Activated CD8-positive, alpha-beta memory T cell treated with anti-CD3 and anti-CD28 coated beads for 24 hours (primary cell): ENCODE results near the gene INCENP.

Experiments used
- DNase-seq: peaks from one replicate; pipeline ENCODE4 v3.0.0-alpha.2; 2020

INCENP gene

GRCh38 chr11:62123669-62124185 is at the start of gene INCENP:
TSS of gene INCENP (plus strand) at chr11:62124011. CDS start at chr11:62128162, 4,151 bp downstream.
- DNase-seq = peak; percentile 96

- no peak for DNase-seq
Measured at GRCh38 chr11:62075438-62075837, 48.4 kb upstream of the INCENP start.

GRCh38 chr11:62077132-62077531 is 46.7 kb upstream of the INCENP start:
- DNase-seq = no peak

GRCh38 chr11:62081378-62082291 is 42.2 kb upstream of the INCENP start:
- DNase-seq = peak; percentile 90

GRCh38 chr11:62082292-62082657 is 41.5 kb upstream of the INCENP start:
- DNase-seq = no peak

GRCh38 chr11:62084801-62085200 is 39.0 kb upstream of the INCENP start:
- peak; percentile 4 for DNase-seq

- DNase-seq = no peak
Measured at GRCh38 chr11:62087694-62088093, 36.1 kb upstream of the INCENP start.

- no peak for DNase-seq
Measured at GRCh38 chr11:62088331-62088933, 35.4 kb upstream of the INCENP start.

- no peak for DNase-seq
Measured at GRCh38 chr11:62103141-62103540, 20.7 kb upstream of the INCENP start.

GRCh38 chr11:62103986-62104385 is 19.8 kb upstream of the INCENP start:
- no peak for DNase-seq

GRCh38 chr11:62104816-62105653 is 18.8 kb upstream of the INCENP start:
- no peak for DNase-seq

GRCh38 chr11:62105667-62106191 is 18.1 kb upstream of the INCENP start:
- no peak for DNase-seq

- peak; percentile 63 for DNase-seq
Measured at GRCh38 chr11:62108017-62108750, 15.6 kb upstream of the INCENP start.

GRCh38 chr11:62108971-62109404 is 14.8 kb upstream of the INCENP start:
- no peak for DNase-seq

- DNase-seq = no peak
Measured at GRCh38 chr11:62115085-62115694, 8.6 kb upstream of the INCENP start.

GRCh38 chr11:62116451-62116850 is 7.4 kb upstream of the INCENP start:
- DNase-seq = no peak

GRCh38 chr11:62119569-62119968 is 4.2 kb upstream of the INCENP start:
- no peak for DNase-seq

- DNase-seq = no peak
Measured at GRCh38 chr11:62120001-62120400, 3.8 kb upstream of the INCENP start.

GRCh38 chr11:62120431-62120830 is 3.4 kb upstream of the INCENP start:
- no peak for DNase-seq

- DNase-seq = no peak
Measured at GRCh38 chr11:62122076-62122475, 1.7 kb upstream of the INCENP start.
